ENCODE measurements around the gene GASK1B. TPM values are rescaled to one million over a fixed set of nuclear protein-coding genes. Genes with fewer than 3 reads are reported as not detected.

GASK1B gene
- total RNA-seq, 4 donors from 2014 or later, result 44.1 to 72.0 (median 61.0) TPM

- no peaks in the 10 kb centered on the region for H3K36me3 ChIP-seq
- H3K4me3 ChIP-seq, result peak overlapping the region; percentile 27 to 59 (median 56)
- H3K4me1 ChIP-seq, result peaks cover 0 to 57% (median 16%) of the 10 kb centered on the region in 4 donors
- WGBS, 2 donors, result 9 to 12% methylated on average over 3 of the region's 3 CpGs
- no peaks in the 10 kb centered on the region for H3K27me3 ChIP-seq
- peak overlapping the region; percentile 72 to 93 (median 85) for H3K27ac ChIP-seq
- no peak for DNase-seq (ENCODE audit: low spot score in 2 of 2)
- TF ChIP-seq POLR2A (IDR thresholded peaks at IDR 0.05), result no peak
- no peak for TF ChIP-seq CTCF (IDR thresholded peaks at IDR 0.05)
- no peak for TF ChIP-seq EP300 (IDR thresholded peaks at IDR 0.05)
- no peaks in the 10 kb centered on the region for H3K9me3 ChIP-seq
These were observed 3.3 kb downstream of the GASK1B start for GRCh38 chr4:158169506-158169905.

DNA sequence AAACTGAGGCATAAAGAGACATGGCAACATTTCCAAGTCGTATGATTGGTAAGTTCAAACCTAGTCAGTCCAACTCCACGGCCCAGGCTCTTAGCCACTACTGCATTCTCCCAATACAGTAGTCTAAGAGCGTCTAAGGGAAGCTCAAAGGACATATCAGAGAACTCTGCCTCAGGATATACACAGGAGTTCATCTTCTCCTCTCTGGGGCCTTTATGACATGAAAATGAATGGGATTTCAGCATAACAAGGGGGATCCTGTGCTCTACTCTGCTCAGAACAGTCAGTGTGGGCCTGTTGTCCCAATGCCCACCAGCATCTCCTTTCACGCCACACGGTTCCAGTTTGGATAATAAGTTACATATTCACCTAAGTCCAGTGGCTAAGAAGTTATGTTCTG lies 4.2 kb downstream of the GASK1B start:
- WGBS, 2 donors, result 54 to 63% methylated on average over 5 of the region's 5 CpGs
- H3K36me3 ChIP-seq, result no peaks in the 10 kb centered on the region
- peaks cover 0 to 49% (median 17%) of the 10 kb centered on the region in 4 donors for H3K4me1 ChIP-seq
- TF ChIP-seq CTCF (IDR thresholded peaks at IDR 0.05) (no peak), EP300 (IDR thresholded peaks at IDR 0.05) (no peak), POLR2A (IDR thresholded peaks at IDR 0.05) (no peak)
- H3K9me3 ChIP-seq, result no peaks in the 10 kb centered on the region
- peak overlapping the region; percentile 72 to 93 (median 85) for H3K27ac ChIP-seq
- DNase-seq (ENCODE audit: low spot score in 2 of 2), result no peak
- no peaks in the 10 kb centered on the region for H3K27me3 ChIP-seq
- peak overlapping the region; percentile 11 to 59 (median 56) for H3K4me3 ChIP-seq

- TF ChIP-seq EP300 (IDR thresholded peaks at IDR 0.05) (no peak), POLR2A (IDR thresholded peaks at IDR 0.05) (no peak), CTCF (IDR thresholded peaks at IDR 0.05) (no peak)
- Histone ChIP-seq H3K36me3 (no peaks in the 10 kb centered on the region), H3K4me3 (peak overlapping the region in 2 of 4 donors; percentile 0 to 59), H3K9me3 (no peaks in the 10 kb centered on the region), H3K4me1 (peaks cover 0 to 51% (median 19%) of the 10 kb centered on the region in 4 donors), H3K27ac (peak overlapping the region; percentile 55 to 93 (median 85)), H3K27me3 (no peaks in the 10 kb centered on the region)
- no peak for DNase-seq (ENCODE audit: low spot score in 2 of 2)
- WGBS, 2 donors, result 25 to 32% methylated on average over 2 of the region's 2 CpGs
These were observed 6.1 kb downstream of the GASK1B start for GRCh38 chr4:158166701-158167100.

DNA sequence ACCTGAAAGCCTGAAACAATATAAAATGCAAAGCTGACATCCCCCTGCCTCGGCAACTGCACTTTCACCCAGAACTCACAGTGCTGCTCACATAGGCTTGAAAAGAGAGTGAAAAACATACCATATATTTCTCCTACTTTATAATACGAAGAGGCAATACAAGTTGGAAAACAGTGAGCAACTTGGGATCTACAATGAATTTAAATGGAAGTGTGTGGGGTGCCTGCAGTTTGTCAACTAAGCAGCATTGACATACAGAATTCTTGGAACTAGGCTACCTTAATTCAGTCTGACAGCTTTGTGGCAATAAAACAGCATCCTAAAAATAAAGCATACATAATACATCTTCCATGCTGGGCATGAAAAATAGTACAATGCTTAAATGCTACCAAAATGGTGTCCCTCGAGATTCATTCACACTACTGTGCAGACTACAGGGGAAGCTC lies 8.0 kb downstream of the GASK1B start:
- H3K4me1 ChIP-seq, result peaks cover 0 to 69% (median 17%) of the 10 kb centered on the region in 4 donors
- WGBS, 2 donors, result 23 to 34% methylated on average over 3 of the region's 3 CpGs
- DNase-seq (ENCODE audit: low spot score in 2 of 2), result no peak
- H3K36me3 ChIP-seq, result no peaks in the 10 kb centered on the region
- no peak for TF ChIP-seq EP300 (IDR thresholded peaks at IDR 0.05)
- no peak for TF ChIP-seq POLR2A (IDR thresholded peaks at IDR 0.05)
- TF ChIP-seq CTCF (IDR thresholded peaks at IDR 0.05), result no peak
- H3K27ac ChIP-seq, result peak overlapping the region; percentile 43 to 93 (median 85)
- H3K27me3 ChIP-seq, result no peaks in the 10 kb centered on the region
- H3K9me3 ChIP-seq, result no peaks in the 10 kb centered on the region
- peak overlapping the region in 2 of 4 donors; percentile 10 to 59 for H3K4me3 ChIP-seq

DNA sequence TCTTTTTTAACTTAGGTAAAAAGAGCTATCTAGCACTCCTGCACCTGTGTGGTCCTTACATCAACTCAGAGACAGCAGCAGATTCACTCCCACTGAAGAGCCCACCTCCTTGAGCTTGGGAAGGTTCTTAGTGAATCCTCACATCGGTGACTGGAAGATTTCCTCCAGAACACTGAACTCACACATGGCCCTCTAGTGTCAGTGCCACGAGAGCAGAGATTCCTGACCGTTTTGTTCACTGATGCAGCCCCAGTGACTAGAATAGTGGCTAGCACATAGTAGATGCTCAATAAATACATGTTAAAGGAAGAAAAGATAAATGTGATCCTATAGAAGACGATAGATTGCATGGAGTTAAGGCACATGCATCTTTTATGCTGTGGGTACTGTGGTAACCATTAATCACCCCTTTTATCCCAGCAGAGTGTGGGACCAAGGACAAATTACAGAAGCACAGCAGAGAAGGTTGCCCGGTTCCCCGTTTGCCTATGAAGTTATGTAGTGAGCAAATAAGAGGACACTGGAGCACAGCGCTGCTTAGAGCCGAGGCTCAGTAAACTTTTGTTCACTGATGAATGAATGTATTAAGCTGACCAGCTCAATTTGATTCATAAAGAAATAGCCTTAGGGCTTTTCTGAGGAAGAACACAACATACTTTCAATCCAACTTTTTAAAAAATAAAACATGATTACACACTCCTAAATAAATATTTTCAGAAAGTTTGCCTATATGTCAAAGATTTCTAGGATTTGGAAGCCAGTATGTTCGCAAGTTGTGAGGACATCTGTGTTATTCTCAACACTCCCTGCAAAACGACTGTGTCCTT lies 8.7 kb downstream of the GASK1B start:
- WGBS, 2 donors, result 24 to 30% methylated on average over 10 of the region's 10 CpGs
- Histone ChIP-seq H3K27ac (peak overlapping the region; percentile 43 to 93 (median 85)), H3K36me3 (no peaks in the 10 kb centered on the region), H3K4me1 (peaks cover 0 to 75% (median 18%) of the 10 kb centered on the region in 4 donors), H3K27me3 (no peaks in the 10 kb centered on the region), H3K4me3 (peak overlapping the region in 2 of 4 donors; percentile 10 to 59), H3K9me3 (no peaks in the 10 kb centered on the region)
- peak in 1 of 2 donors; percentile 1 for TF ChIP-seq EP300 (IDR thresholded peaks at IDR 0.05)
- TF ChIP-seq POLR2A (IDR thresholded peaks at IDR 0.05), result no peak
- DNase-seq (ENCODE audit: low spot score in 2 of 2), result no peak
